NCI-H1436 (cell line): ENCODE results near the gene ABLIM1.

Source experiments
- DNase-seq: peaks from one replicate; lab custom pipeline; 2025; lab: John Stamatoyannopoulos, UW

Gene ABLIM1

GRCh38 chr10:114408112-114408967, 249.7 kb downstream of the ABLIM1 start:
- peak; percentile 7 for DNase-seq

GRCh38 chr10:114406455-114406854, 251.6 kb downstream of the ABLIM1 start:
- no peak for DNase-seq

GRCh38 chr10:114405011-114405350, 253.1 kb downstream of the ABLIM1 start:
- DNase-seq = no peak

DNA sequence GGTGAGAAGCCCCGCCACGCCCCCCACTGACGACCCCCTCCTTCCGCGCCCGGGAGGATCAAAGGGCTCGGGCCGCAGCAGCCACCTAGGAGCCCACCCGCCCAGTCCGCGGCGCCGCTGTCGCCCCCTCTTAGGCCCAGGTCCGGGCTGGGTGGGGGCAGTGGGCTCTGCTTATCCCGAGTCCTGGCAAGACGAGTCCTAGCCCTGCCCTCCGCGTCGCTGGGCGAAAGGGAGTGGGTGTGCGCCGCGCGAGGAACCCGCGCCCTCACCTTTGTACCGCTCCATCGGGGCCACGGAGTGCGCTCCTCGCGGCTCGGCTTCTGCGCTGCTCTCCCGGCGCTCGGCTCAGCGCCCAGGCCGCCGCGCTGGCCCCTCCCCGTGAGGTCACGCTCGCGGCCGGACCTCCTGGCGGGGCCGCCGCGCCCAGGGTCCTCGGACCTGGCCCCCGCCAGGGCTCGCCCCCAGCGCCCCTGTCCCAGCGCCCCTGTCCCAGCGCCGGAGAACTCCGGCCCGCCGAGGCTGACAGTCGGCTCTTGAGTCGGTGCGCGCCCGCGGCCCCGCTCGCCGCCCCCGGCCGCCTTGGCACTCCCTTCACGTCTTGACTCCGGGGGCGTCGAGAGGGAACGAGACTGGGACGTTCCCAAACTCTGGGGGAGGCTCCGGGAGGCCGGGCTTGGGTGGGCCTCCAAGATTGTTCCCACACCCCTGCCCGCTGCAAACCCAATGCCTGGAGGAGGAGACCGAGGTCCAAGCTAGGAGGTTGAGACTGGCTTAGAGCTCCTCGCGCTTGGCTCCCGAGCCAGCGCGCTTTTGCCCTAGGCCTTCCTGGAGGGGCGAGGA, 253.7 kb downstream of the ABLIM1 start, which contains the start of gene AFAP1L2:
AFAP1L2 (minus strand) TSS at position 332 of the 840 bp plus-strand sequence; CDS start at position 285, 47 bp downstream.
- DNase-seq = no peak

- DNase-seq = no peak
Measured at GRCh38 chr10:114403541-114404161, 254.4 kb downstream of the ABLIM1 start.

DNA sequence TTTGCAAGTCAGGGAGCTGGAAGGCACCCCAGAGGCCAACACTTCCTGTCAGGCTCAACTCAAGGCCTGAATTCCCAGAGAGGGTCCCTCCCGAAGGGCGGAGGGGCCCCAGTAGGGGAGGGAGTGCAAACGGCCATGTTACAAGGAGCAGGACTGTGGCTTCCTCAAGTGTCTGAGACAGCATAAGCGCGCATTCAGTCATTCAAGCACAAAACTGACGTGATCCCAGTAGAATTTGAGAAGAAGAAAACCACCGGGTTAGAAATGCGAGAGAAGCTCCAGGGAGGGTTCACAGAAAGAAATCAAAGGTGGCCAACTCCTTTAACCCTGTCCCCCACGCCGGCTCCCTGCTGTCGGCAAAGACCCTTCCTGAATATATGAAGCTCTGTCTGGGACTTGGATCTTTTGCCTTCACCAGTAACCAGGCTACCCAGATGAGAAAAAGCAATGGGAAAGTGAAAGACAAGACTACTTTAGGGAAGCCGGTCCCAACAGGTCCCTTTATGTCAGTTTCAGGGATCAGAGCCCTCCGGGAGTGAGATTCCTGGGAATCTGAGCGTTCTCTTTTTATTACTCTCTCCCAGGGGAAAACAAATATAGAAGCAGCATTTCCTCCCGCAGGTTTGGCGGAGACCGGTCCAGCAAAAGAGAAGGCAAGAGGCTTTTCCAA, 255.1 kb downstream of the ABLIM1 start:
- DNase-seq = no peak

- DNase-seq = no peak
Measured at GRCh38 chr10:114402233-114402632, 255.8 kb downstream of the ABLIM1 start.

GRCh38 chr10:114401195-114401791, 256.8 kb downstream of the ABLIM1 start:
- no peak for DNase-seq

- DNase-seq = no peak
Measured at GRCh38 chr10:114400091-114400490, 258.0 kb downstream of the ABLIM1 start.

DNA sequence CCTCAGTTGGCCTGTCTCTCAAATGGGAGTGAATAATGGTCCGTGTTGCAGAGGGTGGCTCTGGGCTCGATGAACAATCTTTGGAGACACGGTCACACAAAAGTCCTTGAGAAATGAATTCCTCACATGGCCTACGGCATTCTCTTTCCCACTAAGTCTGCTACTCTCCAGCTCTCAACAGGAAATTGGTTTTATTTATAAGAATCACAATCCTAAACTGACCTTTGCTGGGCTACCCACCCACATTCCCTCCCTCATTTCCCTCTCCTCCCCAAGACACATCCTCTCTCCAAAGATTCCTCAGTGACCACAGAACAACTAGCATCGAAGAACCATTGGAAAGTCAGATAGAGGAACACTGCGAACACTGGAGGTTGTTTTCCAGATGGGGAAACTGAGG, 258.5 kb downstream of the ABLIM1 start:
- DNase-seq = no peak

DNA sequence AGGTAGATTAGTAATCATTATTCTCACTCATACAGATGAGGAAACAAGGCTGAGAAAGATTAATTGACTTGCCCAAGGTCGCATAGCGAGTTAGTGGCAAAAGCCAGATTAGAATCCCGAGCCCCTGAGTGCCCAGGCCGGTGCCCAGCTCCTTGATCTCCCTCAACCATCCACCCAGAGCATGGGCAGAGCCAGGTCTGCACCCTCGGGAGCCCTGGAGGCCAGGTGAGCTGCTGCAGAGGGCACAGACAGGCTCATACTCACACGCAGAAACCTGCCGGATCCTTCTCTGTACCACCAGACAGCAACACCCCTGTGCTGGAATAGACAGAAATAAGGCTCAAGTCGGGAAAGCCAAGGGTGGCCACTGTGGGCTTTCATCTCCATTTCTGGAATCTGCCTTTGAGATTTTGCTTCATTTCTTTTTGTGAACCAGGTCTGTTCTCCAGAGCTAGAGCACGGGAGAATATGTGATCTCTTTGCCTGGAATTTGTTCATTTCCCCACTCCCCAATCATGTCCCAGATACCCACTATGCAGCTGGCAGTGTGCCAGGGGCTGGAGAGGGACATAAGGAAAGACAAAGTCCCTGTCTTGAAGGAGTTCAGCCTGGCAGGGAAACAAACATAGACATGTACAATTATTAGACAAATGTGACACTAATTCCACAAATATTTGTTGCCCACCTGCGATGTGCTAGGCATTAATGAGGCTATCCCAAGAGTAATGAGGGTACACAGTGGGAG, 259.3 kb downstream of the ABLIM1 start:
- DNase-seq = no peak

DNA sequence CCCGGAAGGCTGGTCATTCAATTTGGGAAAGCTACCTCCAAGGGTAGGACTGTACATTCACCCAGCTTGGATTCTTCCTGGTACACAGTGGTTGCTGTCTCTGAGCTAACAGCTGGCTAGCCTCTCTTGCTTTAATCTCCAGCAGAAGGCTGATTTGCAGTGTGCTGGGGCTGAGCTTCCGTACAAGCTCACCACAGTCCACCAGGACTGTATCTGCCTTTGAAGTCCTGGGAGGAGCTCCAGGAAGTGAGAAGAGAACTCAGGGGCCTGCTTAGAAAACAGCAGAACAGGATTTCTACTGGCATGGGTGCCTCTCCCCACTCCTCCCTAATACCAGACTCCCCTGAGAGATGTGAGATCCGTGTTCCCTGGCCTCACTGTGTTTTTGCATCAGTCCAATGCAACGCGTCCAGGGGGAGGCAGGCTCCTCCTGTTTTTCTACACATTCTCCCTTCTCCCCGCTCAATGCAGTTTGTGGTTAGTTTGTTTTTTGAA, 260.4 kb downstream of the ABLIM1 start:
- DNase-seq = no peak

DNA sequence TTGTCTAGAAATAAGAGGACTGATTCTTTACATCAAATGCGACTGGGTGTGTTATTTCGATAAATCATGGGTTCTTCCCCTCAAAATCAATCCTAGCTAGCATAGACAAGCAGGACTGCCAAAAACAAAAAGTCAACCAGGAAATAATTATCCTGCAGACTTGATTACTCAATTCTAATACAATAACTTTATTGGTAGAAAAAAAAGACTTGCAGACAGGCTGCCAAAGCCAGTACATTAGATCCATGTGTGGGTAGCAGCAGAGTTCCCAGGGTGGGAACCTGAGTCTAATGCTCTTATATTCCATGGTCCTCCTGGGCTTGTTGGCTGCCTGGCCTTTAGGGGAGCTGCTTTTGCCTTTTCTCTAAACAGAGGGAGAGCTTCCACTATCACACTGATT, 261.6 kb downstream of the ABLIM1 start:
- no peak for DNase-seq

- DNase-seq = no peak
Measured at GRCh38 chr10:114395366-114396022, 262.6 kb downstream of the ABLIM1 start.

DNA sequence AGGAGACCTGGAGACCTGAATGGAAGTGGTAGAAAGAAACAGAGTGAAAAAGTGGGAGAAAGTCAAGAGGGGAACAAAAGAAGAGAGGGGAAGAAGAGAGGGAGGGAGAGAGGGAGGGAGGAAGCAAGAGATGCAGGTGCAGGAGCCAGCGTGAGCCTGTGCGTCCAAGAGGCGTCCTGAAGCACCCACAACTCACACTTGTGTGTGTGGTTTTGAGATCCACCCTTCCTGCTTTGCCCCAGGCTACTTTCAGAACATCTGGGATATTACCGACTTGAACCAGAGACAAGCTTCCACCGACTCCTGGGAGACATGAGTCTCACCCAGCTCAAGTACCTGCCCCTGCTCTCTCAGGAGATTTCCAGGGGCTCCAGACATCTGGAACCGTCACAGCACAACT, 263.5 kb downstream of the ABLIM1 start:
- no peak for DNase-seq

DNA sequence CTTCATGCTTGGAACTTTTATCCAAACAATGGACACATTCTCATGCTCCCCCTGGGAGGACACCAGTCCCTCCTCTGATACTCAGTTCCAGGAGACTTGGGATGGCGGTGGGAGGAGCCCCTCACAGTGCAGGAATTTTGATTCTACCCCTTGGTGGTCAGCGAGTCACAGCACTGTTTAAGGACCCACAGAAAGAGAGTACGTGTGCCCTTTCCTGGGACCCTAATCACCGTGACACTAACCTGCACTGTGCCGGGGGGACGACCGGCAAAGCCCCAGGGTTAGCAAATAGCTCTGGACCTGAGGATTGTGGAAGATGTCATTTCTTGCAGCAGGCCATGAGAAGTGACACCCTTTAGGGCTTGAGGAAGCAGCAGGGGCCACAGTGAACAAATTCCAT, 264.2 kb downstream of the ABLIM1 start:
- DNase-seq = no peak

- no peak for DNase-seq
Measured at GRCh38 chr10:114393482-114393881, 264.6 kb downstream of the ABLIM1 start.

GRCh38 chr10:114392112-114392835, 265.8 kb downstream of the ABLIM1 start:
- no peak for DNase-seq

- no peak for DNase-seq
Measured at GRCh38 chr10:114391599-114391998, 266.5 kb downstream of the ABLIM1 start.

- DNase-seq = no peak
Measured at GRCh38 chr10:114389426-114389825, 268.6 kb downstream of the ABLIM1 start.
